ENCODE results near the gene PLK5. TPM values are rescaled to one million over a fixed set of nuclear protein-coding genes. Genes with fewer than 3 reads are reported as not detected.
"Not testable (repeated sequence)": the region's sequence is repeated elsewhere in the genome, so short reads cannot be mapped to it uniquely, and the experiment has no call there.

Gene PLK5
- total RNA-seq, 1 donor from 2014 or later, result 0.38 TPM

DNA sequence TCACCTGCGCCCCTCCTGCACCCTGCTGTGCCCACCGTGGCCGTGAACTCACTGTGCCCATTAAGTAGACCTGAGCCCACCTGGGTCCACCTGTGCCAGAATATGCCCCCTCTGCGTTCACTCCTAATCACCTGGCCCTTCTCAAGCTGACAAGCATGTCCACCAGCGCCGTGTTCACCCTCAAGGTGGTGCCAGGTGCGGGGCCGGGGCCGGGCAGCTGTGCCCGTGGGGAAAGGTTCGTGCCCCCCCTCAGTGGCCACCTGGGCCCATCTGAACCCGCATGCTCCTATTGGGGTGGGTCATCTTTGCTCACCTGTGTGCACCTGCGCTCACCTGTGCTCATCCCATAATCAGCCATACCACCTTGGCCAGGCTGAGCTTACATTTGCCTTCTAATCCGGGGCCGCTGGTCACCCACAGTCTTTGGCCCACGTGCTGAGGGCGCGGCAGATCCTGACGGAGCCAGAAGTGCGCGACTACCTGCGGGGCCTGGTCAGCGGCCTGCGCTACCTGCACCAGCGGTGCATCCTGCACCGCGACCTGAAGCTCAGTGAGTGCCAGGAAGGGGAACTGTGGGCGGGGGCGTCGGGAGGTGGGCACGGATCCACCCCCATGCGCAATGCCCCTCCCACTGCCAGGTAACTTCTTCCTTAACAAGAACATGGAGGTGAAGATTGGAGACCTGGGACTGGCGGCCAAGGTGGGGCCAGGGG, 2.3 kb downstream of the PLK5 start:
- peaks cover 68% of the 10 kb centered on the region for H3K27me3 Mint-ChIP-seq (ENCODE audit: low read depth)
- H3K4me1 Mint-ChIP-seq, result peaks cover 4% of the 10 kb centered on the region
- TF ChIP-seq, protein P1, sequence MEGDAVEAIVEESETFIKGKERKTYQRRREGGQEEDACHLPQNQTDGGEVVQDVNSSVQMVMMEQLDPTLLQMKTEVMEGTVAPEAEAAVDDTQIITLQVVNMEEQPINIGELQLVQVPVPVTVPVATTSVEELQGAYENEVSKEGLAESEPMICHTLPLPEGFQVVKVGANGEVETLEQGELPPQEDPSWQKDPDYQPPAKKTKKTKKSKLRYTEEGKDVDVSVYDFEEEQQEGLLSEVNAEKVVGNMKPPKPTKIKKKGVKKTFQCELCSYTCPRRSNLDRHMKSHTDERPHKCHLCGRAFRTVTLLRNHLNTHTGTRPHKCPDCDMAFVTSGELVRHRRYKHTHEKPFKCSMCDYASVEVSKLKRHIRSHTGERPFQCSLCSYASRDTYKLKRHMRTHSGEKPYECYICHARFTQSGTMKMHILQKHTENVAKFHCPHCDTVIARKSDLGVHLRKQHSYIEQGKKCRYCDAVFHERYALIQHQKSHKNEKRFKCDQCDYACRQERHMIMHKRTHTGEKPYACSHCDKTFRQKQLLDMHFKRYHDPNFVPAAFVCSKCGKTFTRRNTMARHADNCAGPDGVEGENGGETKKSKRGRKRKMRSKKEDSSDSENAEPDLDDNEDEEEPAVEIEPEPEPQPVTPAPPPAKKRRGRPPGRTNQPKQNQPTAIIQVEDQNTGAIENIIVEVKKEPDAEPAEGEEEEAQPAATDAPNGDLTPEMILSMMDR (IDR thresholded peaks at IDR 0.05; ENCODE audit: unreplicated experiment), result no peak
- no peak for DNase-seq (ENCODE audit: low spot score in 2 of 2, unreplicated experiment in 2 of 2)
- H3K4me3 Mint-ChIP-seq, result peak overlapping the region; percentile 15
- no peak overlapping the region for H3K27ac Mint-ChIP-seq
- H3K9me3 Mint-ChIP-seq, result no peaks in the 10 kb centered on the region
- no peaks in the 10 kb centered on the region for H3K36me3 Mint-ChIP-seq

- no peak overlapping the region for H3K27ac Mint-ChIP-seq
- no peak for DNase-seq (ENCODE audit: low spot score in 2 of 2, unreplicated experiment in 2 of 2)
- no peaks in the 10 kb centered on the region for H3K9me3 Mint-ChIP-seq
- peaks cover 4% of the 10 kb centered on the region for H3K4me1 Mint-ChIP-seq
- no peak overlapping the region for H3K4me3 Mint-ChIP-seq
- H3K36me3 Mint-ChIP-seq, result no peaks in the 10 kb centered on the region
- peaks cover 65% of the 10 kb centered on the region for H3K27me3 Mint-ChIP-seq (ENCODE audit: low read depth)
- TF ChIP-seq, protein P1 (IDR thresholded peaks at IDR 0.05; ENCODE audit: unreplicated experiment), result no peak
Observed at GRCh38 chr19:1526979-1527649, 3.2 kb downstream of the PLK5 start.

DNA sequence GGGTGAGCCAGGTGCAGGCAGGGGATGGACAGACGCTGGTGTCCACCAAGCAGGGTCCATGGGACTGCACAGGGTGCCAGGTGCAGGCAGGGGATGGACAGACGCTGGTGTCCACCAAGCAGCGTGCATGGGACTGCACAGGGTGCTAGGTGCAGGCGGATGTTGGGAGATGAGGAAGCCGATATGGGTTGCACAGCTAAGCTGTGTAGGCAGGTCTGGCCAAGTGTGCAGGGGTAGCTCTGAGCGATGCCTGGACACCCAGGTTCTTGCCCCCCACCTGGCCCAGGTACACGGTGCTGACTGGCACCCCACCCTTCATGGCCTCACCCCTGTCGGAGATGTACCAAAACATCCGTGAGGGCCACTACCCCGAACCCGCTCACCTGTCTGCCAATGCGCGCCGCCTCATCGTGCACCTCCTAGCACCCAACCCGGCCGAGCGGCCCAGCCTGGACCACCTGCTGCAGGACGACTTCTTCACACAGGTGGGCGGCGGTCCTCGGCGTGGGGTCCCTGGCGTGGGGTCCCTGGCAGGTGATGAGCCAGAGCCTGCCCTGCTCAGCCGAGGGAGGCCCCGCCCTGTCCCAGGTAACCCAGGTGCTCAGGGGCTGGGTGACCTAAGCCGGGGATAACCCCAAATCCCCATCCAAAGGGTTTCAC, 3.9 kb downstream of the PLK5 start:
- no peak for DNase-seq (ENCODE audit: low spot score in 2 of 2, unreplicated experiment in 2 of 2)
- H3K9me3 Mint-ChIP-seq, result no peaks in the 10 kb centered on the region
- H3K4me1 Mint-ChIP-seq, result peaks cover 4% of the 10 kb centered on the region
- no peak overlapping the region for H3K27ac Mint-ChIP-seq
- H3K36me3 Mint-ChIP-seq, result no peaks in the 10 kb centered on the region
- TF ChIP-seq, protein P1 (IDR thresholded peaks at IDR 0.05; ENCODE audit: unreplicated experiment), result no peak
- H3K27me3 Mint-ChIP-seq (ENCODE audit: low read depth), result peaks cover 59% of the 10 kb centered on the region
- no peak overlapping the region for H3K4me3 Mint-ChIP-seq

DNA sequence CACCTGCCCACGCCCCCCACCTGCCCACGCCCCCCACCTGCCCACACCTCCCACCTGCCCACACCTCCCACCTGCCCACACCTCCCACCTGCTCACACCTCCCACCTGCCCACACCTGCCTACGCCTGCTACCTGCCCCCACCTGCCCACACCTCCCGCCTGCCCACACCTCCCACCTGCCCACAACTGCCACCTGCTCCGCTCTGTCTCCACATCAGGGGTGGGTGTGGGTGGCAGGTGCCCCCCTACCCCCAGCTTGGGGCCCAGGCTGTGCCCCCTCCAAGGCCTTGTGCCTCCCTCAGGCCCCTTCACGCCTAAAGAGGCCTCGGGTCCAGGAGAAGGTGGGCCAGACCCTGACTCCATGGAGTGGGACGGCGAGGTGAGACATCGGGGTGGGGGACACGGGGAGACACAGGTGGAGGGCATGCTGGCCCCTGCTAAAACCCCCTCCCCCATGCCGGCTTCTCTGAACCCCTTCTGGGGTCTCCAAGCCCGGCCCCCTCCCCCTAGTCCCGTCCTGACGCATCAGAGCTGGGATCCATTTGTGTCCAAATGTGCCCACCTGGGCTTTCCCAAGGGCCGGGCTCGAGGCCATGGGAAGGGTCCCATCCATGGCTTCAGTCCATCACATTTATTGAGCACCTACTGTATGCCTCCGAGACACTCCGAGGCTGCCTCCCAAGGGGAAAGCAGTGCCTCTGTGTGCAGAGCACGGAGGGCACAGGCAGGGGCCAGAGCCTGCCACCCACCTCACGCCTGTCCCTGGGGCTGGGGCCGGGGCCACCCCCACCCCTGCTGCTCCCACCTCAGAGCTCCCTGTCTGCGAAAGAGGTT, 4.9 kb downstream of the PLK5 start:
- H3K4me3 Mint-ChIP-seq, result no peak overlapping the region
- H3K36me3 Mint-ChIP-seq, result no peaks in the 10 kb centered on the region
- no peak for DNase-seq (ENCODE audit: low spot score in 2 of 2, unreplicated experiment in 2 of 2)
- TF ChIP-seq, protein P1 (IDR thresholded peaks at IDR 0.05; ENCODE audit: unreplicated experiment), result no peak
- H3K9me3 Mint-ChIP-seq, result no peaks in the 10 kb centered on the region
- peaks cover 4% of the 10 kb centered on the region for H3K4me1 Mint-ChIP-seq
- peaks cover 54% of the 10 kb centered on the region for H3K27me3 Mint-ChIP-seq (ENCODE audit: low read depth)
- H3K27ac Mint-ChIP-seq, result no peak overlapping the region

GRCh38 chr19:1529430-1529816, 5.5 kb downstream of the PLK5 start:
- Mint-ChIP-seq H3K9me3 (no peaks in the 10 kb centered on the region), H3K4me3 (no peak overlapping the region), H3K27me3 (ENCODE audit: low read depth) (peaks cover 52% of the 10 kb centered on the region), H3K27ac (no peak overlapping the region), H3K36me3 (no peaks in the 10 kb centered on the region), H3K4me1 (peaks cover 3% of the 10 kb centered on the region)
- DNase-seq (ENCODE audit: low spot score in 2 of 2, unreplicated experiment in 2 of 2), result no peak
- TF ChIP-seq, protein P1 (IDR thresholded peaks at IDR 0.05; ENCODE audit: unreplicated experiment), result no peak

DNA sequence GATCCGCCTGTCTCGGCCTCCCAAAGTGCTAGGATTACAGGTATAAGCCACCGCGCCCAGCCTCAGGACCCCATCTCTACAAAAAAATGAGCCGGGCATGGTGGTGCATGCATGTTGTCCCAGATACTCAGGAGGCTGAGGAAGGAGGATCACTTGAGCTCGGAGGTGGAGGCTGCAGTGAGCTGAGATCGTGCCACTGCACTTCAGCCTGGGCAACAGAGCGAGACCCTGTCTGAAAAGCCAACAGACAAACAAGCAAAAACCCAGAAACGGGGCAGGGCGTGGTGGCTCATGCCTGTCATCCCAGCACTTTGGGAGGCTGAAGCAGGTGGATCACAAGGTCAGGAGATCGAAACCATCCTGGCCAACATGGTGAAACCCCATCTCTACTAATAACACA, 7.0 kb downstream of the PLK5 start:
- DNase-seq (ENCODE audit: low spot score in 2 of 2, unreplicated experiment in 2 of 2); H3K27ac Mint-ChIP-seq; H3K36me3 Mint-ChIP-seq; H3K4me3 Mint-ChIP-seq; H3K9me3 Mint-ChIP-seq; H3K4me1 Mint-ChIP-seq: not testable (repeated sequence)
- H3K27me3 Mint-ChIP-seq (ENCODE audit: low read depth), result peaks cover 42% of the 10 kb centered on the region
